HG03108 (cell line): ENCODE data around the gene BNIP1.

ENCODE experiments used
- ATAC-seq: cut with Tn5 transposase; IDR thresholded peaks from one replicate; pipeline ENCODE4 v1.9.1; 2021; ENCODE audit warnings: moderate library complexity; ENCODE audit not compliant: unreplicated experiment

Gene BNIP1

DNA sequence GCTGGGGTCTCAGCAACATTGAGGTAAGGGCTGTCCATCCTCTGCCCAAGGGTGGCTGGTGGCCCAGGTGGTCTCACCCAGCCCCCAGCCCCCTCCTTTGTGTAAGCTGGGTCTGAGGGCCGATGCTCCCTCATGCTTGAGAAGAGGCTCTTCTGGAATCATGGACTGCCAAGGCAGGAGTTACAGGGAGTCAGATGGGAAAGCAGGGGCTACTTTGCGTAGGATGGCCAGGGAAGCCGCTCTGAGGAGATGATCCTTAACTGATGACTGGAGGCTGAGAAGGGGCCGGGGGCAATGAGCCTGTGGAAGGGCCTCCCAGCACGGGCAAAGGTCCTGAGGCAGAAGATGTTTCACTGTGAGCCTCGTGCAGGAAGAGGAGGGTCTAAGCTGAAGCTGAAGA is 67.0 kb downstream of the BNIP1 start:
- ATAC-seq = no peak

DNA sequence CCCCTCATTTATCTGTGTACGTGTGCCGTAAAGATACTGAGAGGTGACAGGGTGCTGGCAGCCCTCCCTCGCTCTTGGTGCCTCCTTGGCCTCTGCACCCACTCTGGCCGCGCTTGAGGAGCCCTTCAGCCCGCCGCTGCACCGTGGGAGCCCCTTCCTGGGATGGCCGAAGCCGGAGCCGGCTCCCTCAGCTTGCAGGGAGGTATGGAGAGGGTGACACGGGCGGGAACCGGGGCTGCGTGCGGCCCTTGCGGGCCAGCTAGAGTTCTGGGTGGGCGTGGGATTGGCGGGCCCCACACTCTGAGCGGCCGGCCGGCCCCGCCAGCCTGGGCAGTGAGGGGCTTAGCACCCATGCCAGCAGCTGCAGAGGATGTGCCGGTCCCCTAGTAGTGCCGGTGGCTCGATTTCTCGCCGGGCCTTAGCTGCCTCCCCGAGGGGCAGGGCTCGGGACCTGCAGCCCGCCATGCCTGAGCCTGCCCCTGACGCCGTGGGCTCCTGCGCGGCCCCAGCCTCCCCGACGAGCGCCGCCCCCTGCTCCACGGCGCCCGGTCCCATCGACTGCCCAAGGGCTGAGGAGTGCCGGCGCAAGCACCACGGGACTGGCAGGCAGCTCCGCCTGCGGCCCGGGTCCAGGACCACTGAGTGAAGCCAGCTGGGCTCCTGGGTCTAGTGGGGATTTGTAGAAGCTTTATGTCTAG is 69.1 kb downstream of the BNIP1 start:
- ATAC-seq = no peak
